ENCODE measurements around the gene ACSS2. TPM values are rescaled to one million over a fixed set of nuclear protein-coding genes. Genes with fewer than 3 reads are reported as not detected.

ACSS2 gene
- total RNA-seq, 1 experiment from 2014 or later, result 25.4 TPM

DNA sequence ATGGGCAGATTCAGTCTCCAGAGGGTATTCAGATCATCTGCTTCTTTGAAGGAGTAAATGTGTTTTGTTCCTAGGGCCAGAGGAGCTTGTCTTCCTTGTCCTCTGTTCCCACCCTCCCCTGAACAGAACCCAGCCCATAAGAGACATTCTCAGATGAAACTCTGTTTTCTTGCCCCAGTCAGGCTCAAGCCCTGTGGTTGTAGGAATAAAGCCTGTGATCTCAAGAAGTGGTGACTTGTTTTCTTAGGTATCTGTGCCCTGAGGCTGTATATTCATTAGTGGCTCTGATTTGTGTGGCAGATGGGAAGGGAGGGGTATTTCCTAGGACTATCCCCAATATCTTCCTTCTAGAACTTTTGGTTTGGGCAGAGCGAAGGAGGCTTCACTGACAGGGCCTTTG, 51.3 kb downstream of the ACSS2 start:
- no peaks in the 10 kb centered on the region for H3K9me3 ChIP-seq (ENCODE audit: control insufficient read depth, insufficient read depth, low read depth, low read length)
- no peaks in the 10 kb centered on the region for H3K4me1 ChIP-seq (ENCODE audit: control insufficient read depth, insufficient read depth, low read length)
- TF ChIP-seq, protein P1, sequence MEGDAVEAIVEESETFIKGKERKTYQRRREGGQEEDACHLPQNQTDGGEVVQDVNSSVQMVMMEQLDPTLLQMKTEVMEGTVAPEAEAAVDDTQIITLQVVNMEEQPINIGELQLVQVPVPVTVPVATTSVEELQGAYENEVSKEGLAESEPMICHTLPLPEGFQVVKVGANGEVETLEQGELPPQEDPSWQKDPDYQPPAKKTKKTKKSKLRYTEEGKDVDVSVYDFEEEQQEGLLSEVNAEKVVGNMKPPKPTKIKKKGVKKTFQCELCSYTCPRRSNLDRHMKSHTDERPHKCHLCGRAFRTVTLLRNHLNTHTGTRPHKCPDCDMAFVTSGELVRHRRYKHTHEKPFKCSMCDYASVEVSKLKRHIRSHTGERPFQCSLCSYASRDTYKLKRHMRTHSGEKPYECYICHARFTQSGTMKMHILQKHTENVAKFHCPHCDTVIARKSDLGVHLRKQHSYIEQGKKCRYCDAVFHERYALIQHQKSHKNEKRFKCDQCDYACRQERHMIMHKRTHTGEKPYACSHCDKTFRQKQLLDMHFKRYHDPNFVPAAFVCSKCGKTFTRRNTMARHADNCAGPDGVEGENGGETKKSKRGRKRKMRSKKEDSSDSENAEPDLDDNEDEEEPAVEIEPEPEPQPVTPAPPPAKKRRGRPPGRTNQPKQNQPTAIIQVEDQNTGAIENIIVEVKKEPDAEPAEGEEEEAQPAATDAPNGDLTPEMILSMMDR (IDR thresholded peaks at IDR 0.05), result no peak
- TF ChIP-seq REST (IDR thresholded peaks at IDR 0.05; ENCODE audit: insufficient read depth in 1 of 2, low read depth in 2 of 2, low read length in 1 of 2) (no peak), SIN3A (IDR thresholded peaks at IDR 0.05; ENCODE audit: borderline replicate concordance, insufficient read depth, low read depth, low read length) (no peak), TCF7L2 (IDR thresholded peaks at IDR 0.05; ENCODE audit: low read depth, low read length) (no peak), POLR2AphosphoS5 (IDR thresholded peaks at IDR 0.05; ENCODE audit: low read depth, low read length) (no peak)
- ATAC-seq (no peak), DNase-seq (ENCODE audit: low read depth, low spot score) (no peak)
- intact Hi-C loops (cut with micrococcal nuclease; ENCODE audit: unreplicated experiment) (no loop called here), in situ Hi-C loops (cut with HindIII; ENCODE audit: low pct_unique_long_range_greater_than_20kb, low sequenced_read_pairs) (no loop called here)
- ChIA-PET CTCF (no interaction called here), POLR2A (no interaction called here)
- BruUV-seq (replicated peaks), result no TSS peak
- peaks cover 2% of the 10 kb centered on the region; the same call in 1 of the 2 replicates for H3K36me3 ChIP-seq (ENCODE audit: control insufficient read depth, insufficient read depth, low read length)
- no peak overlapping the region for H3K4me3 ChIP-seq (ENCODE audit: low read depth in 2 of 2, low read length in 2 of 2)
- no peaks in the 10 kb centered on the region for H3K27me3 ChIP-seq (ENCODE audit: control insufficient read depth, insufficient read depth, low read length)
- no peak overlapping the region for H3K27ac ChIP-seq (ENCODE audit: low read length)

- H3K9me3 ChIP-seq (ENCODE audit: control insufficient read depth, insufficient read depth, low read depth, low read length), result no peaks in the 10 kb centered on the region
- H3K36me3 ChIP-seq (ENCODE audit: control insufficient read depth, insufficient read depth, low read length), result peaks cover 2% of the 10 kb centered on the region; the same call in 1 of the 2 replicates
- H3K27ac ChIP-seq (ENCODE audit: low read length), result no peak overlapping the region
- H3K4me3 ChIP-seq (ENCODE audit: low read depth in 2 of 2, low read length in 2 of 2), result no peak overlapping the region
- no peak for TF ChIP-seq TCF7L2 (IDR thresholded peaks at IDR 0.05; ENCODE audit: low read depth, low read length)
- no peak for TF ChIP-seq REST (IDR thresholded peaks at IDR 0.05; ENCODE audit: insufficient read depth in 1 of 2, low read depth in 2 of 2, low read length in 1 of 2)
- TF ChIP-seq, protein P1 (IDR thresholded peaks at IDR 0.05), result no peak
- TF ChIP-seq POLR2AphosphoS5 (IDR thresholded peaks at IDR 0.05; ENCODE audit: low read depth, low read length), result no peak
- TF ChIP-seq SIN3A (IDR thresholded peaks at IDR 0.05; ENCODE audit: borderline replicate concordance, insufficient read depth, low read depth, low read length), result no peak
- in situ Hi-C loops (cut with HindIII; ENCODE audit: low pct_unique_long_range_greater_than_20kb, low sequenced_read_pairs) (no loop called here), intact Hi-C loops (cut with micrococcal nuclease; ENCODE audit: unreplicated experiment) (no loop called here)
- no peaks in the 10 kb centered on the region for H3K4me1 ChIP-seq (ENCODE audit: control insufficient read depth, insufficient read depth, low read length)
- BruUV-seq (replicated peaks), result TSS peak; percentile 61
- no peaks in the 10 kb centered on the region for H3K27me3 ChIP-seq (ENCODE audit: control insufficient read depth, insufficient read depth, low read length)
- ChIA-PET POLR2A (no interaction called here), CTCF (no interaction called here)
- no peak for DNase-seq (ENCODE audit: low read depth, low spot score)
- ATAC-seq, result no peak
These were observed 52.0 kb downstream of the ACSS2 start for GRCh38 chr20:34928411-34928810.
